ENCODE results near the gene NTRK2.

DNA sequence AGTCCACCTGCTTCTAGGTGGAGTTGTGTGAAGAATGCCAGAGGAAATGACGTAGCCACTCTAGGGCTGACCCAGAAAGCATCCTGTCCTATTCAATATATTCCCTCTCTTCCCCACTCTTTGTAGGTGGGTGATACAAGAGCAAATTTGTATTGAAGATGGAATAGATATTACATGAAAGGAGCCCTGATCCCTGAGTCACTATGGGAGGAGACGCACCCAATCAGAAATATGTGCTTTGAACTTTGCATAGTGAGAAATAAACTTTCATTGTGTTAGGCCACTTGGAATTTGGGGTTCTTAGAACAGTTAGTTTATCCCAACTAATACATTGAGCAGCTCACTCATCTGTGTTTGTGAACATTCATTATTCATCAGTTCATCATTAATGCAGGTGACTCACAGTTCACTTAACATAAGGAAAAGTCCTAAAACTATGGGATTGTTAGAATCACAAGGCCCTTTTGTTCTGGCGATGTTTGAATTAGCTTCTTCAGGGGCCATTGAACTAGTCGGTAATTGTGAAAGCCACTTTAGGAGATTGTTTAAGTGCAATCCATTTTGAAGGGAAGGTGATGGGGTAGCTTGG lies 26.9 kb upstream of the NTRK2 start:
- TF ChIP-seq BHLHE40 (IDR thresholded peaks at IDR 0.05; ENCODE audit: borderline replicate concordance) (no peak), SP1 (IDR thresholded peaks at IDR 0.05) (no peak), FOXK2 (IDR thresholded peaks at IDR 0.05) (no peak), LEF1 (IDR thresholded peaks at IDR 0.05; ENCODE audit: borderline replicate concordance) (no peak), NFRKB (IDR thresholded peaks at IDR 0.05) (no peak), ARNT (IDR thresholded peaks at IDR 0.05) (no peak), ZNF384 (IDR thresholded peaks at IDR 0.05) (no peak), SUZ12 (IDR thresholded peaks at IDR 0.05) (no peak), ELF4 (IDR thresholded peaks at IDR 0.05) (no peak), FOXA1 (IDR thresholded peaks at IDR 0.05) (no peak), L3MBTL2 (conservative IDR thresholded peaks at IDR 0.05) (no peak)
- TF ChIP-seq, protein P1, sequence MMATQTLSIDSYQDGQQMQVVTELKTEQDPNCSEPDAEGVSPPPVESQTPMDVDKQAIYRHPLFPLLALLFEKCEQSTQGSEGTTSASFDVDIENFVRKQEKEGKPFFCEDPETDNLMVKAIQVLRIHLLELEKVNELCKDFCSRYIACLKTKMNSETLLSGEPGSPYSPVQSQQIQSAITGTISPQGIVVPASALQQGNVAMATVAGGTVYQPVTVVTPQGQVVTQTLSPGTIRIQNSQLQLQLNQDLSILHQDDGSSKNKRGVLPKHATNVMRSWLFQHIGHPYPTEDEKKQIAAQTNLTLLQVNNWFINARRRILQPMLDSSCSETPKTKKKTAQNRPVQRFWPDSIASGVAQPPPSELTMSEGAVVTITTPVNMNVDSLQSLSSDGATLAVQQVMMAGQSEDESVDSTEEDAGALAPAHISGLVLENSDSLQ (IDR thresholded peaks at IDR 0.05), result no peak

All from HEK293T (cell line).